HG02981 (cell line): ENCODE measurements around the gene CSN1S1.

Source experiments
- ATAC-seq: cut with Tn5 transposase; IDR thresholded peaks from one replicate; pipeline ENCODE4 v1.9.1; 2021; ENCODE audit warnings: mild to moderate bottlenecking, moderate library complexity; ENCODE audit not compliant: unreplicated experiment

CSN1S1 gene

GRCh38 chr4:69991016-69991415, 60.1 kb downstream of the CSN1S1 start:
- ATAC-seq = no peak

GRCh38 chr4:69994782-69995181, 63.9 kb downstream of the CSN1S1 start:
- ATAC-seq = no peak

- no peak for ATAC-seq
Measured at GRCh38 chr4:69995526-69996016, 64.7 kb downstream of the CSN1S1 start, which contains the start of gene STATH. STATH (plus strand) TSS chr4:69995966; CDS start chr4:69998438, 2,472 bp downstream.
